Amniotic stem cell (primary cell): ENCODE measurements around the gene MAP3K7CL.
"Not testable (repeated sequence)": the region's sequence is repeated elsewhere in the genome, so short reads cannot be mapped to it uniquely, and the experiment has no call there.

ENCODE experiments used
- DNase-seq: peaks from one replicate; lab custom pipeline; 2025; lab: John Stamatoyannopoulos, UW

The MAP3K7CL gene

GRCh38 chr21:29133796-29134195 is 3.4 kb downstream of the MAP3K7CL start:
- no peak for DNase-seq

- DNase-seq: no peak
Observed at GRCh38 chr21:29135481-29135880, 5.0 kb downstream of the MAP3K7CL start.

- DNase-seq: no peak
Observed at GRCh38 chr21:29136033-29136432, 5.6 kb downstream of the MAP3K7CL start.

GRCh38 chr21:29144736-29145353 is 14.4 kb downstream of the MAP3K7CL start:
- no peak for DNase-seq

GRCh38 chr21:29145354-29145782 is 14.9 kb downstream of the MAP3K7CL start:
- DNase-seq: peak; percentile 87

- DNase-seq: no peak
Observed at GRCh38 chr21:29145852-29146453, 15.5 kb downstream of the MAP3K7CL start.

- DNase-seq: no peak
Observed at GRCh38 chr21:29146726-29147125, 16.3 kb downstream of the MAP3K7CL start.

- DNase-seq: no peak
Observed at GRCh38 chr21:29148530-29148929, 18.1 kb downstream of the MAP3K7CL start.

GRCh38 chr21:29149808-29150425 is 19.5 kb downstream of the MAP3K7CL start:
- DNase-seq: no peak

GRCh38 chr21:29151931-29152330 is 21.5 kb downstream of the MAP3K7CL start:
- no peak for DNase-seq

- DNase-seq: no peak
Observed at GRCh38 chr21:29152916-29153315, 22.5 kb downstream of the MAP3K7CL start.

- no peak for DNase-seq
Observed at GRCh38 chr21:29154270-29154669, 23.8 kb downstream of the MAP3K7CL start.

- no peak for DNase-seq
Observed at GRCh38 chr21:29155118-29155932, 24.9 kb downstream of the MAP3K7CL start.

GRCh38 chr21:29155933-29156260 is 25.5 kb downstream of the MAP3K7CL start:
- DNase-seq: no peak

- no peak for DNase-seq
Observed at GRCh38 chr21:29157080-29157479, 26.6 kb downstream of the MAP3K7CL start.

- no peak for DNase-seq
Observed at GRCh38 chr21:29159842-29160241, 29.4 kb downstream of the MAP3K7CL start.

- not testable (repeated sequence) for DNase-seq
Observed at GRCh38 chr21:29162825-29163224, 32.4 kb downstream of the MAP3K7CL start.

GRCh38 chr21:29163341-29164115 is 33.1 kb downstream of the MAP3K7CL start:
- no peak for DNase-seq

- peak; percentile 76 for DNase-seq
Observed at GRCh38 chr21:29164323-29164942, 34.0 kb downstream of the MAP3K7CL start.

- DNase-seq: no peak
Observed at GRCh38 chr21:29166323-29166722, 35.9 kb downstream of the MAP3K7CL start.

- DNase-seq: no peak
Observed at GRCh38 chr21:29166853-29167252, 36.4 kb downstream of the MAP3K7CL start.
